GM19438 (cell line): ENCODE data around the gene ODAPH.
"Not testable (repeated sequence)": the region's sequence is repeated elsewhere in the genome, so short reads cannot be mapped to it uniquely, and the experiment has no call there.

Experiments used
- ATAC-seq: cut with Tn5 transposase; IDR thresholded peaks from one replicate; pipeline ENCODE4 v1.9.1; 2021; ENCODE audit warnings: low read depth; ENCODE audit not compliant: unreplicated experiment

ODAPH gene

GRCh38 chr4:75544220-75544619, 11.6 kb upstream of the ODAPH start:
- not testable (repeated sequence) for ATAC-seq

- ATAC-seq: no peak
Observed at GRCh38 chr4:75544870-75545269, 11.0 kb upstream of the ODAPH start.

- ATAC-seq: no peak
Observed at GRCh38 chr4:75545526-75545925, 10.3 kb upstream of the ODAPH start.

GRCh38 chr4:75547647-75548387, 8.0 kb upstream of the ODAPH start:
- ATAC-seq: no peak

DNA sequence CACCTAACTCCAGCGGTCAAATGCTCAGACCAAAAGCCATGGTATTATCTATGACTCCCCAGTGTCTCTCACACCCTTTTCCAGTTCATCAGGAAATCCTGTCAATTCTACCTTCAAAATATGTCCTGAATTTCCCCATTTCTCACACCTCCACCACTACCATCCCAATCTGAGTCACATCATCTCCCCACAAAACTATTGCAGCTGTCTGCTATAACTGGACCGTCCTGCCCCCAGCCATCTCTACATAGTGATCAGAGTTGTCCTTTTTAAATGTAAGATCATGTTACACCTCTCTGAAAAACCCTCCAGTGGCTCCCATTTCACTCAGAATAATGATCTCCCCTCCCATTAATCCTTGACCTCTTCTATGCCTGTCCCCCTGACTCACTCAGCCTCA, 6.8 kb upstream of the ODAPH start:
- ATAC-seq: no peak

- no peak for ATAC-seq
Observed at GRCh38 chr4:75552452-75552851, 3.4 kb upstream of the ODAPH start.

DNA sequence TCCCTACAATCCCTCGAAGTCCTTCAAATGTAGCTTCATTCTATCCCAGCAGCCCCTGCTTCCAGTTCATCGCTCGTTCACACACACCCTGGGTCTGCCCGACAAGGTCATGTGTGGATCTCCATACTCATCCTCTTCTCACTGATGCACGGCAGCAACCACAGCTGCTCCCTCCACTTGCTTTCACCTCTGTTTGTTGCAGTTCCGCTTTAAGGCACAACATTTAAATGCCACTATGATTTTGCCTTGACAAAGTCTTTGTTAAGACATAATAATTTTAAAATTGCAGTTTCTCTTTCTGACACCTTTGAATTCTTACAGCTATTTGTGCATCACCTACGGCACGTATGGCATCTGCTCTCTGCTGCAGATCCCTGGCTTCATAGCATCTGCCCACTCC, 1.8 kb downstream of the ODAPH start:
- ATAC-seq: no peak

DNA sequence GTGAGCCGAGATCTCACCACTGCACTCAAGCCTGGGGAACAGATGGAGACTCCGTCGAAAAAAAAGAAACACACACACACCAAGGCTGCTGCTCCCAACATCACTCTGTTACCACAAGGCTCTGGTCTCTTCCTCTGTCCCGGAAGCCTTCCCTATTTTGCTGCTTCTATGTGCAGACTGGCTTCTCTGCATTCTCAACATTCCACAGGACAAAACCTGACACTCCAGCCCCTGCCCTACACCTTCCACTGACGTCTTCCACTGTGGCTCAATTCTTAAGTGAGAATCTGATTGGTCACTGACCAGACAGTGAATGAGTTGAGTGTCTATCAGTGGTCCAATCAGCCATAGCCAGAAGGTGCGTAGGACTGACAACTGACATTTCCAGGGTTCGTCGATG, 5.9 kb downstream of the ODAPH start:
- ATAC-seq: no peak

DNA sequence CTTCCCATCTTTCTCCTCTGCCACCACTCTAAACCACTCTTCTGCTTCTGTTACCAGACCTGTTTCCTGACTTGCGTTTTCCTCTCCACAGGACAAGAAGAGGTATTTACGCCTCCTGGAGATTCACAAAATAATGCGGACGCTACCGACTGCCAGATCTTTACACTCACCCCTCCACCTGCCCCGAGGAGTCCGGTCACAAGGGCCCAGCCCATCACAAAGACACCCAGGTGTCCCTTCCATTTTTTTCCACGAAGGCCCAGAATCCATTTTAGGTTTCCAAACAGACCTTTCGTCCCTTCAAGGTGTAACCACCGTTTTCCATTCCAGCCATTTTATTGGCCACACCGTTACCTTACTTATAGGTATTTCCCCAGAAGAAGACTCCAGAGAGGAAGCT, 8.2 kb downstream of the ODAPH start:
- ATAC-seq: no peak

DNA sequence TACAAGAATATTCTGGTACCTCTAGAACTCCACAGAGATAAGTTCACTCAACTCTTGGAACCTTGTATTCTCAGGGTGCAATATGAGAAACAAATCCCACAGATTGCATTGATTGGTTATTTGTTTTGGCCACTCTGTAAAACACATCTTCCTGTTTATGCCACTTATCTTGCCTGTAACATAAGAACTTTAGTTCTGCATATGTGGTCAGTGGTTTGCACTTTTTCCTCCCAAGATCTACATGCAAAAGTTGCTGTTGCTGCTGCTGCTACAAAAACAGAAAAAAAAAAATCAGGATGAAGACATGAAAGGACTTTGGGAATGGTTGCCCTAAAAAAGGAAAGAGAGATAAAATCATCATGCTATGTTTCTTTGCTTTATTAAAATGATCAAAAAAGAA, 9.6 kb downstream of the ODAPH start:
- no peak for ATAC-seq

DNA sequence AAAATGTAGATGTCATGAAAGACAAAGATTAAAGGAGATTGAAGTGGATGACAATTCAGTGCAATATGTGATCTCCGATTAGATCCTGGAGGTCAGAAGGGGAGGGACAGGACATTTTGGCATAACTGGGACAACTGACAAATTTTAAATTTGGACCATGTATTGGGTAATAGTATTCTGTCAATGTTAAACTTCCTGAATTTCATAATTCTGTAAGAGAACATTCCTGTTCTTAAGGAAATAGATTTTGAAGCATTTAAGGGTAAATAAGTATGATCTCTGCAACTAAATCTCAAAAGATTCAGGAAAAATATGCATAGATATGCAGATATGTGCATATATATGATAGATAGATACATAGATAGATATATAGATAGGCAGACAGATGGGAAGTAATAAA, 11.0 kb downstream of the ODAPH start:
- ATAC-seq: no peak

DNA sequence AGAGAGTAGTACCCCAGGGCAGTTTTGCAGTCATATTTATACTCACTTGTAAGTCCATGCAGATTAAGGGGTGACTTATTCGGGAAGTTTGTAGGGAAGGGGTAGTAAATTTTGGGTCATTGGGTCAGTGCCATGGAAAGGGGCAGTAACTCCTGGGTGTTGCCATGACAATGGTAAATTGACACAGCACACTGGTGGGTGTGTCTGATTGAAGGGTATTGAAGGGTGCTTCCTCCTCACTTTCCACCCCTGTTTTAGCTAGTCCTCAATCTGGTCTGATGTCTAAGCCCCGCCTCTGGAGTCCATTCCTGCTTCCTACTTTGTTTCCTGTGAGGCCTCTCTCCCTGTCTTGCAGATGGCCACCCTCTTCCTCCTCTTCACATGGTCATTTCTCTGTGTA, 11.9 kb downstream of the ODAPH start:
- ATAC-seq: no peak

DNA sequence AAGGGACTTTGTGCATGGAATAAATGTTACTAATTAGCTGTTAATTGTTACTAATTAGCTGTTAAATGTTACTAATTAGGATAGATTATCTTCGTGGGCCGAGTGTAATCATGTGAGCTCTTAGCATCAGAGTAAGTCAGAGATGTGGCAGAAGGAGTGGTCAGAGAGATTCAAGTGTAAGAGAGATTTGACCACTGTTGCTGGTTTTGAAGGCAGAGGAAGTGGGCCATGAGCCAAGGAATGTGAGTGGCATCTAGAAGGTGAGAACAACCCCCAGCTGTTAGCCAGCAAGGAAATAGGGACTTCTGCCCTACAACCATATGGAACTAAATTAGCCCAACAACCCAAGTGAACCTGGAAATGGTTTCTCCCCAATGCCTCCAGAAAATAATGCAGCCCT, 28.2 kb downstream of the ODAPH start:
- no peak for ATAC-seq

GRCh38 chr4:75593393-75593792, 37.5 kb downstream of the ODAPH start:
- ATAC-seq: no peak

DNA sequence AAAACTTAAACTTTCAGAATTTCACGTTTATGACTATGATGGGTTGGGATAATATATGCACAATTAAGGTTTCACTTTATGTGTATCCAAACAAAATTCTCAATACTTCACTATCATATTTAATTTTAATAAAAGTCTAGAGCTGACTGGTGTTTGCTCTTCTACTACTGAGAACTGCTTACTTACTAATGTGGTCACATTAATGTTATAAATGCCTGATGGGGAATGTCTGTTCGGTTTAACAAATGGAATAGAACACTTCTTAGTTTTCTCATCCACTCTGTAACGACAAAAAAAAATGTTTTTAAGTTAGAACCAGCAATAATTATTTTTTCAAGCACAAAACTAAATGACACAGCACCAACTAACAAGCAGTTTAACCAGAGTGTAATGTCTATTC, 40.2 kb downstream of the ODAPH start:
- ATAC-seq: no peak

- ATAC-seq: no peak
Observed at GRCh38 chr4:75598390-75598789, 42.5 kb downstream of the ODAPH start.

- ATAC-seq: no peak
Observed at GRCh38 chr4:75599647-75600046, 43.8 kb downstream of the ODAPH start.

DNA sequence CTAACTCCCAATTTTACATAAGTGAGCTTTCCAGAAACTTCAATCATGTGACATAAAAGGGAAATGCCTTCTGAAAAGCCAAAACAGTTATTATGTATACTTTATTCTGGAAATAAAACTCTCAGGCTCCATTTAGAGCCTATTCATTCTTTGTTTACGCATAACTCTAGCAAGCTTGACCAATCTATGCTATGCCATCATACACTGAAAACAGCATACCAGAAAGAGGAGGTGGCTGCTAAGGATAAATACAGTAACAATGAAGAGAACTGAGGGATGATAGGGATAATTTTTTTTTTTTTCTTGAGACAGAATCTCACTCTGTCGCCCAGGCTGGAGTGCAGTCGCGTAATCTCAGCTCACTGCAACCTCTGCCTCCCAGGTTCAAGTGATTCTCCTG, 50.1 kb downstream of the ODAPH start:
- ATAC-seq: no peak

DNA sequence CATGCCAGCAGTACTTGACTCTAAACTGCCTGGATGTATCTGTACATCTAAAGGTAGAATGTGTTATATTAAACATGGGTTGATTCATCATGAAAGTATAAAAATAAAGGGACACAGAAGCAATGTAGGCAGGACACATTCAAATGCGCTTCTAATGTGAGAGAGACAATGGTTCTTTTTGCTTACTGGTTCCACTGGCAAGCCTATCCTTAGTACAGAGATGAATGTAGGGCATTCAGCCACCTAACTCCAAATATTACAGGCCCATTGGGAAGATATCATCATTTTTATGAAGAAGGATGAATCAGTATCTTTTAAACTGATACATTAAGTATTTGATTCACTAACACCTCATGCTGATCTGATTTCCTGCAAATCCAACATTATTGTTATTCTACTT, 56.4 kb downstream of the ODAPH start:
- ATAC-seq: no peak
